HG03354 (cell line): ENCODE measurements around the gene NTF3.

ENCODE experiments used
- ATAC-seq: cut with Tn5 transposase; IDR thresholded peaks from one replicate; pipeline ENCODE4 v1.9.1; 2021; ENCODE audit warnings: mild to moderate bottlenecking; ENCODE audit not compliant: unreplicated experiment, poor library complexity, severe bottlenecking

NTF3 gene

DNA sequence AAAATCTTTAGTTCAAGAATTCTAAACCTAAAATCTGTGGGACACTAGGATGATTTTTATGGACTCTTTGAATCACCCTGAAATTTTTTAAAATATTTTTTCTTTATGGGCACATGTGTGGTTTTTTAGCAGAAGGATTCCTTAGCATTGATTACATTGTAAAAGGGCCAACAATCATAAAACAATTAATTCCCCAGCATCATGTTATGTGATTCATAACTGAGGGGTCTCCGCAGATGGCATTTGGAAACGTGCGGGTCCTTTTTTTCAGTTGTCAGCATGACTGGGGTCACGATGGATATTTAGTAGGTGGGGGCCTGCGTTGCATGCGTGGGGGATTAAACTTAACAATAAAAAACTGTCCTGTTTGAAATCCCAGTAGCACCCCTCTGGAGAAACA lies 52.5 kb downstream of the NTF3 start:
- ATAC-seq, result no peak

DNA sequence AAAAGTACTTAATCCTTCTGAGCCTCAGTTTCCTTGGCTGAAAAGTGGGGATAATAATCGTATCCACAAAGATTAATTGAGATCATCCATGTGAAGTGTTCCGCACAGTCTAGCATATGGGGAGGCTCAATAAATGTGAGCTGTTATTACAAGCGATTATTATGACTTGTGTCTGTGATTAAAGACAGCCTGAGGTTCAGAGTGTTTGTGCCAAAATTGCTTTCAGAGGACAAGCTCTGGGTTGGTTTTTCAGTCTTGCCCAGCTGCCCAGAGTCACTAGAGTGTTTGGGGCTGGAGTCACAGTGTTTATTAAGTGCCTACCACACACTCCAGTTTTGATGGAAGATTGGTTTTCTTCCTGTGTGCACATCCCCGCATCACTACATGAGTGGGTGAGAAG lies 53.5 kb downstream of the NTF3 start:
- no peak for ATAC-seq

DNA sequence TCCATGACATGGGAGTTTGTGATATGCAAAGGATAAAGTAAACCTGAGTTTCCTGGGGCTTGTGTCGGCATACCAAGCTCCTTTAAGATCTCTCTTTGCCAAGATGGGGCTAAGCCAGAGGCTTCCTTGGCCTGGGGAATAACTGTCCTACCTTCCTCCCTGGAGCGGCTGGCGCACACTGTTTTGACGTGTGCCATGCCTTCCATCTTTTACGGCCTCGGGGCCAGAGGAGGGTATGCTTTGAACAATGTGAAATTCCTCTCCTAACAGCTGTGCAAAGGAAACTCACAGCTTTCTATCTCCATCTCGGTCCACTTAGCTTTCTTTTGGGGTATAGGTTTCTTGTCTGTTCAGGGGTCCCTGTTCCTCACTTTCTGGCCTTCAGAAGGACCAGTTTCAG lies 55.2 kb downstream of the NTF3 start:
- ATAC-seq, result no peak

DNA sequence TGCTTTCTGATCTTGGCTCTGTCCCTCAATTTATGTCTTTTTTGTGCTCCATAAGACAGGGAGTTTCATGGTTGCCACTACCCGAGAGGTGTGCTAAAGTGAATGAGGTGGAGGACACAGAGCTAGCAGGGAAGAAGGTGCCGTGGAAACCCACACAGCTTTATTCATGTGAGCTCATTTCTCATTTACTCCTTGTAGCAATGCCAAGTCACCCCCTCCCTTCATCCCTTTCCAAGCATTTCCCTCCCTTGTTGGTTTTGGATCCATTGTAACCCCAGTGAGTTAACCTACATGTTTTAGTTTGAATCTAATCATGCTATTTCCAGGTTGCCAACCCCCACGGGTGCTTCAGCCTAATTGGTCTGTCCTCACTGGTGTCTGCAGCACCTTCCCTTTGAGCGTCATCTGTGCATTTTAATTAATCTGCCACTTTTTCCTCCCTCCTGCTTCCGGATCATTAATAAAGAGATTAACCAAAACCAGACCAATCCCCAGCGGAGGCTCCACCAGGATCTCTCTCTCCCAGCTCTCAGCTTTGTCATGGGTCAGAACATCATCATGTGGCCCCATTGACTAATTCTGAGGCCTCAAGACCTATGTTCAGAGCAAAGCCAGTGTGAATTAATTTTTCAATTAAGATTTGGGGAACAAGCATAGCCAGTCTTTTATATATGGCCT lies 56.2 kb downstream of the NTF3 start:
- no peak for ATAC-seq

DNA sequence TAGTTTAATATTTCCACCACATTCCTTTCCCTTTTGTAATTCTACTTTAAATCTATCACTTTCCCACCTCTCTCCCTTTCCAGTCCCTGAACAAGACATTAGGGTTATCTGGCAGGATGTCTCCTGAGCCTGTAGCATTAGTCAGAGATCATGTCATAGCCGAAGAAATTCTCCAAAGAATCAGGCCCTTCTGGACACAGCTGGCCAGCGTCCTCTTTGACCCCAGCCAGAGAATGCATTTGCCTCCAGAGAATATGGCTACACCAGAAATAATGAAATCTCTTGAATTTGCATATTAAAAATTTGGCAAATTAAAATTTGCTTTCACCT lies 56.7 kb downstream of the NTF3 start:
- no peak for ATAC-seq

DNA sequence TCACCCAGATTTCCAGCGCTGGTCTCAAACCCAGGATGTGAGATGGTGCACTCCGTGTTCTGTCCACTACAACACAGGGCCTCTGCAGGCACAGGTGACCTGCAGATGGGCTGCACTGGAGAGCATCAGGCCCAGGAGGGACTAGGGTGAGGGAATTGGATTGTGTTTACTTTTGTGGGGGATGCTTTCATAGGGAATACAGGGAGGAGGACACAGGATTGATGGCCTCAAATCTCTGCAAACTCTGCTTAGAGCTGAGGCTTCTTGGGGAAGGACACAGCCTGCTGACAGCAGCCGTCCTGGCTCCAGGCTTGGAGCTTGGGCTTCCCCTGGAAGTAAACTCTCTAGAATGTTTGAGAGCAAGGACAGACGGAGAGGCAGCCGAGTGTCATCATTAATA lies 57.1 kb downstream of the NTF3 start:
- no peak for ATAC-seq

DNA sequence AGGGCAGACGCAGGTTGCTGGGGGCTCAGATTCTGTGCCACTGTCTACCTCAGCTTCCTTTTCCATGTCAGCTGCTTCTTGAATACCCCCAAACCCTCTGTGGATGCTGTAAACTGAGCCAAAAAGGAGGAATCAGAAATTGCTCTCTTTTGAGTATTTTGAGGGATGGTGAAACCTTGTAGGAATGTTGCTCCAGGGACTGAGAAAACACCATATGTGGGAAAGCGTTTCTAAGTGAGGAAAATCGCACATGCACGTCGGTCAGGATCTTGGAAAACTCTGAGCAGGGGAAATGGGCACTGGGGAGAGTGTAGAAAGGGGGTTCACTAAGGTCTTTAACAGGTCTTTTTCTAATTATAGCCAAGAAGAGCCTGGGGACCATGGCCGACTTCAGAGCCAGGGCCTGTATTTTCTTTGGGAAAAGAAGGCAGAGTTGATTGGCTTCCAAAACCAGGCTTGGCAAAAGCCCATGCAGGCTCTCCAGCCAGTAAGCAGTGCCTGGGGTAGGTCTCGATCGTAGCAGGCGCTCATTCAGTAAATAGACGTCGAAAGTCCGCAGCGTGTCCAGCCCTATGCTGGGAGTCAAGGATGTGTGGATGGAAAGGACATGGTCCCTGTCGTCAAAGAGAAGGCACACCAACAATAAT lies 58.0 kb downstream of the NTF3 start:
- ATAC-seq, result no peak

DNA sequence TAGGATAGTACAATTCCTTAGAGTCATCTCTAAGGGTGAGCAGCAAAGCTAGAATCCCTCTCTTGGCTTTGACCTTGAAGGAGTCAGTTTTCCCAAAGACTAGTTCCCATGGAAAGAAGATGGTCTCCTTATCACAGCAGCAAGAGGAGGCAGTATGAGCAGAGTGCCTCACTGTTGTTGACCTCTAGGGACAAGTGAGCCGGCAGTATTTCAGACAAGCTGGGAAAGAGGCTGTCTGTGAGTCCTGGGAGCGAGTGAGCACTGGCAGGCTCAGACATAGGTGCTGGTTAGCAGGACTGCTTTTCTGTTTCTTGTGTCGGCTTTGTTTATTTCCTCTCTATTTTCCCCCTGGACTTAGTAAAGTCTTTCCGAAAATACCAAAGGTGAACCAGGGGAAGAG lies 60.7 kb downstream of the NTF3 start:
- no peak for ATAC-seq

DNA sequence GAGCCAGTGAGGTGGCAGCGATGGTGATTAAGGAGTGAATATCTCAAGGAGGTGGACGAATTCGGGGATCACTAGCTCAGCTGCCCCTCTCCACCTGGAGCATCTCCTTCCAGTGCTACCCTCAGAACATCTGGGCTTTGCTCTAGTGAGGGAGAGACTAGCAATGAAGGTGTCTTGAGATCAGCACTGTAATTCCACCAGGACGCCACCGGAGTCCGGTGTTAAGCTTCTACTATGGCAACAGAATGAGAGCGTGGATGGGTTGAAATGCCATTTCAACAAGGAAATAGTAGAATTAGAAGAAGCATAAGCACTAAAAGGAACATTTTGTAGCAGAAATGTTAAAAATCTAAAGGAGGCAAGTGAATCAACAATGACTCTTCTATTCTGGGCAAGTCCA lies 61.1 kb downstream of the NTF3 start:
- no peak for ATAC-seq

DNA sequence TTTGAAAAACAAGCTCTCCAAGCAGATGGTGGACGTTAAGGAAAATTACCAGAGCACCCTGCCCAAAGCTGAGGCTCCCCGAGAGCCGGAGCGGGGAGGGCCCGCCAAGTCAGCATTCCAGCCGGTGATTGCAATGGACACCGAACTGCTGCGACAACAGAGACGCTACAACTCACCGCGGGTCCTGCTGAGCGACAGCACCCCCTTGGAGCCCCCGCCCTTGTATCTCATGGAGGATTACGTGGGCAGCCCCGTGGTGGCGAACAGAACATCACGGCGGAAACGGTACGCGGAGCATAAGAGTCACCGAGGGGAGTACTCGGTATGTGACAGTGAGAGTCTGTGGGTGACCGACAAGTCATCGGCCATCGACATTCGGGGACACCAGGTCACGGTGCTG lies 62.4 kb downstream of the NTF3 start:
- no peak for ATAC-seq

DNA sequence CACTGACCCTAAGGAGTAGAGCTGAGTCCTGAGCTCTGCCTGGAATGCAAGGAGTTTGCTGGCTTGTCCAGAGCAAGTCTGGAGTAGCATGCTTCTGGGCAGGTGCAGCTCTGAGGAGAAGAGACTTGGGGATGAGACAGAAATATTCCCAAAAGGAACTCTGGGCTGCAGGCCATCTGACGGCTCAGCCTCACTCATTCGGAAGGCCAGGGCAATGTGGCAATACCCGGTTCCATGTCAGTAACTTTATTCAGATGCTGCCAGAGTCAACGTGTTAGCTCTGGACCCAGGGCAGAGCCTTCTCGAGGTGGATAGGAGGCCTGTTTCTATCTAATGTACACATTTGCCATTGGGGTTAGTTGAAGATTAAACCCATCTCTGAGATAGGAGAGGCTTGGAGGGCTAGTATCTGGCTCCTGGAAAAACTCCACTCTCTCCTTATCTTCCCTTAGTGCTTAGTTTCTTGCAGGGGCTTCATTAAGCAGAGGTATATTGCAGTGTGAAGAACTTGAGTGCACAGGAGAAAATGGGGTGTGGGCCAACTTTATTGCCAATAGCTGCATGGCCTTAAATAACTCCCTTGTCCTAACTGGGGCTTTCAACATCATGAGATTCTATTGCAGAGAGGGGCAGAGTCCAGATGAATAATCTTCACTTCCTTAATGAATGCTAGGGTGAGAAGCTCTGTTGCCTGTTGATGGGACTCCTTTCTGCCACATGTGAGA lies 65.6 kb downstream of the NTF3 start:
- no peak for ATAC-seq

DNA sequence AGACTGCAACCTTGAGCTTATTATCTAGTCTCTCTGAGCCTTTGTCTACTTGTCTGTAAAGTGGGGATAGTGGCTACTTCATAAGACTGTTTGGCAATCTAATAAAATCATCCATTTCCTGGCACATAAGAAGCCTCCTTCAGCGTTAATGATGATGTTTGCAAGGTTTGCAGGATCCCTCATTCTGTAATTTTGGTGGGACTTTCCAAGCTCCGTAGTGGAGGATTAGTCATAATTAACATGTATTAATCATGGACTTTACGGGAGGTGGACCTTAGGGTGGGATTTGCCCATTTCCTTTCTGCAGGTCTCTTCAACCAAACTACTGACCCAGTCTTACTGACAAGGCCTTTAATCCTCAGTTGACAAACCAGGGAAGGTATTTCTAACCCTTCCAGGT lies 66.2 kb downstream of the NTF3 start:
- ATAC-seq, result no peak

DNA sequence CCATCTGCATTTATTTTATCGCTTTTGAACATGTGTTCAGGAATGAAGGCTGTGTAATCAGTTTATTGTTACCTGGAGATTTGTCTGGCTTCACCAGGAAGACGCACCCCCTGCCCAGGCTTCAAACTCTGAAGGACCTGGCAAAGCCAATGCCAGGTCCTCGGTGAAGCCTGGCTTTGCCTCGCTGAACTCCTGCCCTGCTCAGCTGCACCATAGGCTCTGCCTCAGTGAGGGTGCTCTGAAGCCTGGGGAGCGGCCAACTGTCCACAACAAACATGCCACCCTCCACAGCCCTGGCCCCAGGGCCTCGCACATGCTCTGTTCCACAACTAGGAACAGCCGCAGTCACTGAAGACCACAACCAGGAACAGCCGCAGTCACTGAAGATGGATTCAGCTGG lies 66.9 kb downstream of the NTF3 start:
- ATAC-seq, result no peak

DNA sequence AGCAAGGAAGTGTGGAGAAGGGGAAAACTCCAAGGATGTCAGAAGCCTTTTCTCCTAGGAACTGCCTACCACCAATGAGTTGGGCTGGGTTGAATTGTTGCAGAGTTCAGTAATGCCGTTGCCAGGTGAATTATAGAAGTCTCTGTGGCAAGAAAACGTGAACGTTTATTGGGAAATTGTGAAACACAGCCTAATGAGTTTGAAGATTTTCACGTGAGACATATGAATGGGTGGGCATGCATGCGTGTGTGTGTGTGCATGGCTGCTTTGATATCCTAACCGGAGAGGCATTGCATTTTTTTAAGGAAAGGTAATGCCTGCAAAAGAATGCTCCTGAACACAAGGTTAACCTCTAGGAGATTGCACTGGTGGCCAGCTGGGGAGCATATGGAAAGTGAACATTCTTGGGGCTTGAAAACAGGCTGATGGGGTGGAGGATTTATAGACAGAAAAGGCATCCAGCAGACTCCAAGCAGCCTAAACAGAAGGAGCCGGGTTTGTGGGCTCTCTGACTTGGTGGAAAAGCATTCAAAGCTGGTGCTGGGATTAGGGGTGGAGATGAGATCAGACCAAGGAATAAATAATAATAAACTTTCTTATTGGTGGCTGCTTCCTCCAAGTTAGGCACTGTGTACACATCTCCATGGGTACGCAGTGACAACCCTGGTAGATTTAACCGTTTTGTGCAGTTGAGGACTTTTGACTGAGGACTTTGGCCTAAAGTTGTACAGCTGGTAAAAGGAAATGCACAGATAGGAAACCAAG lies 67.8 kb downstream of the NTF3 start:
- no peak for ATAC-seq

DNA sequence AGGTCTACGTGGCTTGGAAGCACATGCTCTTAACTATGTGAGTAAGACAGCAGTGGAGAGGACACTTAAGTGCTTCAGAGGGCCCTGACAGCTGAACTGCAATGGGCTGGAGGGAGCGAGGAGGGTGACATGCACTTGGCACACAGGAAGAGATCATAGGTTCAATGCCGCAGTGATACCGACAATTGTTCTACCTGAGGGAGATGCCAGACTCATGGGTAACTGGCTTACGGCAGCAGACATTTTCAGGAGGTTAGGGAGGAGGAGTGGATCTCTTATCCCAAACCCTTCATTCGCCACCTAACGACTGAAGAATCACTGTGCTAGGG lies 68.4 kb downstream of the NTF3 start:
- no peak for ATAC-seq

DNA sequence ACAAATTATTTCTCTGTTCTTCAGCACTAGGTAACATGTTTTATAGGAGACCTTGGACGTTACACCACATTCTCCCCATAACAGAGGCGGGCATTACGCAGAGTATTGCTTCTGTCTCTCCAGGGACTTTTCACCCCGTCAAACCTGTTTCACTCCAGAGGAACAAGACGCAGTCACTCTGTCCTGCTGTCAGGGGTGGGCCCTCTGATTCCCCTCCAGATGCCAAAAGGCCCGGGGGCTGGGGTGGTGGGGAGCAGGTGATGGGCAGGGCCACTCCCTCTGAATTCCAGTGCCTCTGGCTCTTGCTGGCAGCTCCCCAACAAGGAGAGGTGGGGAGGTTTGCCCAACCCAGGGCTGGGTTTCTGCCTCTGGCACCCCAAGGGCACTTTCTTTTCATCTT lies 71.9 kb downstream of the NTF3 start:
- ATAC-seq, result no peak

DNA sequence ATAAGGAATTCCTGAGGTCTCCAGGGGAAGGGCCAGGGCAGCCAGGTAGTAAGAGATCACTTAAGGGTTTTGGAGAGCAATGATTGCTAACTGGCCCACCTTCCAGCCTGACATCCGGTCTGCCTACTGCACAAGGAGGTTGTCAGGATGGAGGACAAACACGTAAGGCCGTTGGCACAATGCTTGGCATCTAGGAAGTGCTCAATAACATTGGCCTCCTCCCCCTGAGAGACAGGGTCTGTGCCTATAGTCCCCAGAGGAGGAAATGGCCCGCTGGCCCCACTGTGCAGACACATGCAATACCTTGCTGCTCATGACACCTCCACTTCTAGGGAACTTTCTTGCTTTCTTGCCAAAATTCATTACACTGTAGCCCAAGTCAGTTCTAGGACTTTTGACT lies 73.2 kb downstream of the NTF3 start:
- no peak for ATAC-seq

DNA sequence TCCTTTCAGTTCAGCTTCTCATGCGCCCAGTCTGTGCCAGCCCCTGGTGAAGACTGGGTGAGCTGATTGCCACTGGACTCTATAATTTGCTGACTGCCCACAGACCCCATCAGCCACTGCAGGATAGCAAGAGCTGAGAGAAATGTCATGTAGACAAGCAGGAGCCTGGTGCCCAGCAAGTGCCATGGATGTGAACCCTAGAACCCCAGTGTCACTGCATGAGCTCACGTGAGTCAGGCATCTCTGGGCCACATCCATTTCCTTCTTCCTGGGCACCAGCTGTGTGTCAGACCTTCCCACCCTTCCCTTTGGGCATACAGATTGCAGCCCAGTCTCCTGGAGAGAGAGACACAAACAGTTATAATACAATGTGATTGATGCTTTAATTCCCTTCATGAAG lies 73.8 kb downstream of the NTF3 start:
- ATAC-seq, result no peak

DNA sequence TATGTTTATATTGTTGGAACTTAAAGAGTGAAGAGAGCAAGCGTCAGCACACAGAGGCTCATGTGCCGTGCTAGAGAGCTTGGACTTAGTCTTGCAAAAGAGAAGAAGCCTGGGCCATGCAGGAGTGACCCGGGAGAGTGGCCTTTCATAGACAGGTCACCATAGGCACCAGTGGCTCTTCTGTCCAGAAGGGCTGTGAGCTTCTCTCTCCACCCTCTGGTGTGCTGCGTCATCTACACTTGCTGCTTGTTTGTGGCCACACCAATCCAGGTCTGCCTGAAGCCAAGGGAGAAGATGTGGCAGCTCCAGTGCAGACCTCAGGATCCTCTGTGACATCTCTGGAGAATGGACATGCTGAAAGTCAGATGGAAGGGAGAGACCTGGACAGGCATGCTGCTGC lies 74.4 kb downstream of the NTF3 start:
- ATAC-seq, result no peak

DNA sequence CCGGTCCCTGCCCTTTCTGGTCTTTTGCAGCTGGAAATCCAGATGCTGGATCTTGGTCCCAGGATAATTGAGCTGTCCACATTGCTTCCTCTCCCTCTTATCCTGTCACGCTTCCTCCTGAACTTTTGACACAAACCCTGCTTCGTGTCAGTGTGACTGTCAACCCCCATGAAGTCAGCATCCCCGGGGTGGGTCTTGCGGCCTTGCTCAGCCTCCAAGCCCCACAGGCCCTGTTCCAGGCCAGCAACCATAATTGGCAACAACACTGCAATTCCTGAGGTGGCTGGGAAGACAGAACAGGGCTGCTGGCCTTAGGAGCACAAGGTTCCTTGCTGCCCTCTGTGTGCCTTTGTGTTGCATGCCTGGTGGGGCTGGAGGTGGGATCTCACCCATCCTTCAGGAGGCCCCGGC lies 74.9 kb downstream of the NTF3 start:
- no peak for ATAC-seq

DNA sequence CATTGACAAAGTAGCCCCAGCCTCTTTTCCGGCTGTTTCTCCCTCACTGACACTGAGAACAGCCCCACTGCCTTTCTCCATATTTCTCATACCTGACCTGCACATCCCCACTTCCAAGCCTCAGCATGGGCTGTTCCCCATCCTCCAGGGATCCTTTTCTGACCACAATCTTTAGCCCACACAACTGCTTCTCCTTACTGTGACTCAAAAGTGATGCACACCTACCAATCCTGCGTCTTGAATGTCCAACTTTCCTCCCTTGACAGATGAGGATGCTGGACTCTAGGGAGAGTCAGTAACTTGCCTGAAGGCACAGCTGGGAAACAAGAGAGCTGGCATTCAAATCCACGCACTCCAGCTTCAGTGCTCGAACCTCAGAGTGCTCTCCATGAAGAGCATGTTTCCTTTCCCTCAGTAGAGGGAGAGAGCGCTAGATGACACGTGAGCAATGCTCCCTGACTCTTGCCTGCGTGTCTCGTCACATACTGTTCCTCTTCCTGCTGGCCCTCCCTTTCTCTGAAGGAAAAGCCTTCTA lies 75.6 kb downstream of the NTF3 start:
- ATAC-seq, result no peak
